HG03469 (cell line): Measurements from ENCODE around the gene SPACA6.

ENCODE experiments used
- ATAC-seq: cut with Tn5 transposase; IDR thresholded peaks from one replicate; pipeline ENCODE4 v1.9.1; 2021; ENCODE audit warnings: mild to moderate bottlenecking, moderate library complexity, moderate number of reproducible peaks; ENCODE audit not compliant: unreplicated experiment

Gene SPACA6

DNA sequence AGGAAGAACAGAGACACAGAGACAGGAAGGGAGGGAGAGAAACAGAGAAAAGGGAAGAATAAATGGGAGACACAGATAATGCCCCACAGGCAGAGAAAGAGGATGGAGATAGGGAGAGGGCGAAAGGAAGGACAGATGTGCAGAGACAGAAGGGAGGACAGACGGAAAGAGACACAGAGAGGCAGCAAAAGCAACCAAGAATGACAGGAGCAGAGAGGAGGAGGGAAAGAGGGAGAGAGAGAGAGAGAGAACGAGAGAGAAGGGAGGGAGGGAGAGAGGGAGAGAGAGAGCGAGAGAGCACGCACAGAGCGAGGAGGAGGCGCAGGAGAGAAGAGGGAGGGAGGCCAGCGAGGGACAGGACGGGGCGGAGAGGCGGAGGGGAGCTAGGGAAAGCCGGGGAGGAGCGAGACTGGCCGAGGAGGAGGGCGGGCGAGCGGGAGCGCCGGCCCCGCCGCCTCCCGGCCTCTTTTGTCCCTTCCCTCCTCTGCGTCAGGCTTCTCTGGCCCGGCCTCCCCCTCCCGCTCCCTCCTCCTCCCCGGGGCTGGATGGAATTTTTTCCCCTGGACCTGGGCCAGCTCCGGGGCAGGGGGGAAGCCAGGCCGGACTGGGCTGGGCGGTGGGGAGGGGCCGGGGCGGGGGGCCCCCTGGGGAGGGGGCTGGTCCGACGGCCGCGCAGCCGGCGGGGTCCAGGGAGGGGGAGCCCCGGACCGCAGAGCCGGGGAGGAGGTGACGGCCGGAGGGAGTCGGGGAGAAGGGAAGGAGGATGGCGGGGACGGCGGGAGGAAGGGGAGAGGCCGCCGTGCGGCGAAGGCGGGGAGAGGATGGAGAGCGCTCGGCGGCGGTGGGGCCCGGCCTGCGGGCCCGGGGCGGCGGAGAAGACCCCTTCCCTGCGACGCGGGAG is 4.2 kb upstream of the SPACA6 start:
- no peak for ATAC-seq

- ATAC-seq: no peak
Observed at GRCh38 chr19:51689751-51690453, 3.2 kb upstream of the SPACA6 start.

- ATAC-seq: no peak
Observed at GRCh38 chr19:51690454-51691073, 2.6 kb upstream of the SPACA6 start.

GRCh38 chr19:51691074-51691583 is 2.0 kb upstream of the SPACA6 start:
- ATAC-seq: no peak

DNA sequence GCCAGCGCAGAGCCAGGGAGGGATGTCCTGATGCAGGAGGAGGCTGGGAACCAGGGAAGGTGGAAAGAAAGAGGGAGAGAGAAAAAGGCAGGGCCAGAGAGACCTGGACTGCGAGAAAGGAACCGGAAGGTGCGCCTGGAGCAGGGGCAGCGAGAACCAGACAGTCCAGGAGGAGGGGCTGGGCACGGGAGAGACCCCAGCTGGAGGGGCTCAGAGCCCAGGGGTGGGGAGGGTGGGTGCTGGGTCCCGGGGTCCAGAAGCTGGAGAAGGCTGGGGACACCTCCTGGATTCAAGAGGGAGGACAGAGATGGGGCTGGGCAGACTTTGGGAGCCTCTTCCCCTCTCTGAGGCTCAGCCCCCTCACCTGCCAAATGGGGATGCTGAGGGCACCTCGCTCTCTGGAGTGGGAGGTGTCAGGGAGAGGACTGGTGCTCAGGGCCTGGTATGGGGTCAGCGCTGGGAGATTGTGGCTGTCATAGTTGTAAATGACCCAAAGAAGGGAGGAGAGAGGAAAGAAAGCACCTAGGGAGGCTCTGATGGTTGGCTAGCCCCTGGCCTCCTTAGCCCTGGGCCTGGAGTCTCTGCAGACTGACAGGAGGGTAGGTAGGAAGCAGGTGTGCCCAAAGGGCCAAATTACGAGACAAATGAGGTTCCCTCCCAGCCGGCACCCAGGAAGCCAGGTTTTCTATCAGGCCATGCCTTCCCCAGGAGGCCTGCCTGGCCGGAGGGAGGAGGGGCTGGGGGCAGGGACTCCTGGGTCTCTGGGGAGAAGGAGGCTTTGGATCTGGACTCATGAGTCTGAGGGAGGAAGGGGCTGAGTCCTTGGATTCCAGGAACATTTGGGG is 1.3 kb upstream of the SPACA6 start:
- ATAC-seq: no peak

GRCh38 chr19:51692468-51692867 is 662 bp upstream of the SPACA6 start:
- no peak for ATAC-seq

DNA sequence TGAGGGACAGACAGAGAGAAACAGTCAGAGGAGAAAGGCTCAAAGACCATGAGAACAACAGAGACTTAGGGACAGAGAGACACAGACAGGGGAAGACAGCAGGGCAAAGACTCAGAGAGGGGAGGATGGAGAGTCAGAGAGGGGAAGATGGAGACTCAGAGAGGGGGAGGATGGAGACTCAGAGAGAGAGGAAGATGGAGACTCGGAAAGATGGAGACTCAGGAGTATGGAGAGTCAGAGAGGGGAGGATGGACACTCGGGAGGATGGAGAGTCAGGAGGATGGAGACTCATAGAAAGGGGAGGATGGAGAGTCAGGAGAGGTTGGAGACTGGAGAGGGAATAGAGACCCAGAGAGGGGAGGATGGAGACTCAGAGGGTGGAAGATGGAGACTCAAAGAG is 689 bp downstream of the SPACA6 start:
- ATAC-seq: no peak

DNA sequence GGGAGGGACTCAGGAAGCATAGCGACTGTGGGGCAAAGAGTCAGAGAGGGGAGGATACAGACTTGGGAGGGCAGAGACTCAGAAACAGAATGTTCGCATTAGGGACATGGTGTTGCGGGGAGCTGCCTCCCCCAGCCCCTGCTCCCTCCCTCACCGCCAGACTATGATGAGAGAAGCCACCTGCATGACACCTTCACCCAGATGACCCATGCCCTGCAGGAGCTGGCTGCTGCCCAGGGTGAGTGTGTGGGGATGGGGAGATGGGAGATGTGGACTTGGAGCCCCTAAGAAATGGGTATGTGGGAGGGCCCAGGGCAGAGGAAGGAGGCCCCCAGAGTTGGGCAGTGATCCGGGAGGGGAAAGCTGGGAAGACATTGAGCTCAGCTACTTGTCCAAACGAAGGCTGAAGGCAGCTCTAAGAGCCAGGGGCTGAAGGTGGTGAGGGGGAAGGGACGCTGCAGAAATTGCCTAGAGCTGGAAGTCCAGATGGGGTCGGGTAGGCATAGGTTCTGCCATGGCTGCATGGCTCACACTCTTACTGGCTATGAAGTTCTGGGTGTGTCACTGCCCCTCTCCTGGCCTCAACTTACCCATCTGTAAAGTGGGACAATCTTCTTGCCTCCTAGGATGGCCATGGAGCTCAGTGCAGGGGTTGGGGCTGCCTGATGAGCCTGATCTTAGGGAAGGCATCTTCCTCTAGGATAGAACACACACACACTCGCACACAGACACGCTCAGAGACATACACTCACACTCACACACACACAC is 1.4 kb downstream of the SPACA6 start:
- ATAC-seq: no peak

DNA sequence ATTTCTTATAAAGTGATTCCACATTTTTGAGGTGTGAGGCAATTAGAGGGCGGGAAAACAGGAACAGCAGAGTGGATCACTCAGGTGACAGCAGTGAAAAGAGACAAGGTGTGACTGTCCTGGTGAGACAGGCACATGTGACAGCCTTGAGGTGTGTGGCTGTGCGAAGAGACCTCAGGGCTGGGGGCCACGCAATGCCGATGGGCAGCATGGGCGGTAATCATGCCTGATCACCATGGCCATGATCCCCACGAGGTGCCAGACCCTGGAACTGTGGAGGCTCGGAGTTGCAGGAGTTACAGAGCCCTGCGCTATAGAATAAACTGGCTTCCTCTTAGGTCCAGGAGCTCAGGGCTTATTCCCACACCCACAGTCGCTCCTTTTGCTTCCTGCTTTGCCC is 2.0 kb downstream of the SPACA6 start:
- ATAC-seq: no peak

DNA sequence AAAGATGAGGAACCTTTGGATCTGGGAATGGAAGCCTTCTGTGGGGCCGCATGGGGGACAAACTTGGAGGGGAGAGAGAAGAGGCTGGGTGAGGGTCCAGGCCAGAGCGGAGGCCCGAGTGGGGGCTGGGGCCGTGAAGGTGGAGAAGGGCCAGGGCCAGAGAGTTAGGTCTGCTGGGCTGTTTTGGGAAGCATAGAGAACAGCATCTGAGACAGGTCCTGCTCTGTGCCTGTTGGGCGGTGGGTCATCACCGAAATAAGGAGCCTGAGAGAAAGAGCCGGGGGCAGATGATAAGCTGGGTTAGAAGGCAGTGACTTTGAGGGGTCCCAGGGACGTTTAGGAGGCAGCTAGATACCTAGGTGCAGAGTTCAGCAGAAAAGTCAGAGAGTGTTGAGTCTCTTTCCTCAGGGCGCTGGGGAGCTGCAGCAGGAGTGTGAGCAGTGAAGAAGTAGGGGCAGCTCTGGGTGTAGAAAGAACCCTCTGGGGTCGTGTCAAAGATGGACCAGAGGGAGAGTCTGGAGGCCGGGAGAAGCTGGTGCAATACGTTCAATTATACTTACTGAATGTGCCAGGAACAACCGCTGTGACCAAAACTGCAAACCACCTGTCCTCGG is 2.7 kb downstream of the SPACA6 start:
- ATAC-seq: no peak

- ATAC-seq: no peak
Observed at GRCh38 chr19:51696606-51697005, 3.5 kb downstream of the SPACA6 start.

- ATAC-seq: no peak
Observed at GRCh38 chr19:51697169-51697776, 4.1 kb downstream of the SPACA6 start.

DNA sequence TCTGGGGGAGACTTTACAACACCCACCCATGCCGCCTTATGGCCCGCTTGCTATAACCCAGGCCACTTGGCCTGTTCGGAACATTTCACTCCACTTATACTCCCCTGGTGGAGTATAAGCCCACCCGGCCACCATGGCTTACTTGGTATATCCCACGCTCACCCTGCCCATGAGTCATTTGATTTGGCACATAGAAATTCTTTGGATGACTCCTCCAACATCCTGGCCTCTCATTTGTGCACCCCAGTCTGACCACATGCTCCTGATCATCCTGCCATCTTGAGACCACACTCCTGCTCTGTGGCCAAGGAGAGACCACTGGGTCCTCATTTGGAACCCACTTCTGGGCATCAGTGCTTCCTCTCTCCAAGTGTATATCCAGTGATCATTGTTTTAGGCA is 5.2 kb downstream of the SPACA6 start:
- no peak for ATAC-seq

DNA sequence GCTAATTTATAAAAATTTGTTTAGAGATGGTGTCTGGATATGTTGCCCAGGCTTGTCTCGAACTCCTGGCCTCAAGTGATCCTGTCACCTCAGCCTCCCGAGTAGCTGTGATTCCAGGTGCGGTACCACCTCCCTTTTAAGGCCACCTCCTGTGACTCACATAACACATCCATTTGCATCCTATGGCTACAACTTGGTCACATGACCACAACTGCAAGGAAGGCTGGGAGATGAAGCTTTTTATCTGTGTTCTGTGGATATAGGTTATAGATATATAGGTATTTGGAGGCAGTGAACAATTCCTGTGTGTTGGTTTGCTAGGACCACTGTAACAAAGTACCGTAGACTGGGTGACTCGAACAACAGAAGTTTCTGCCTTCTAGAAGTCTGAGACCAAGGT is 6.0 kb downstream of the SPACA6 start:
- no peak for ATAC-seq

- ATAC-seq: no peak
Observed at GRCh38 chr19:51701468-51702100, 8.5 kb downstream of the SPACA6 start.

DNA sequence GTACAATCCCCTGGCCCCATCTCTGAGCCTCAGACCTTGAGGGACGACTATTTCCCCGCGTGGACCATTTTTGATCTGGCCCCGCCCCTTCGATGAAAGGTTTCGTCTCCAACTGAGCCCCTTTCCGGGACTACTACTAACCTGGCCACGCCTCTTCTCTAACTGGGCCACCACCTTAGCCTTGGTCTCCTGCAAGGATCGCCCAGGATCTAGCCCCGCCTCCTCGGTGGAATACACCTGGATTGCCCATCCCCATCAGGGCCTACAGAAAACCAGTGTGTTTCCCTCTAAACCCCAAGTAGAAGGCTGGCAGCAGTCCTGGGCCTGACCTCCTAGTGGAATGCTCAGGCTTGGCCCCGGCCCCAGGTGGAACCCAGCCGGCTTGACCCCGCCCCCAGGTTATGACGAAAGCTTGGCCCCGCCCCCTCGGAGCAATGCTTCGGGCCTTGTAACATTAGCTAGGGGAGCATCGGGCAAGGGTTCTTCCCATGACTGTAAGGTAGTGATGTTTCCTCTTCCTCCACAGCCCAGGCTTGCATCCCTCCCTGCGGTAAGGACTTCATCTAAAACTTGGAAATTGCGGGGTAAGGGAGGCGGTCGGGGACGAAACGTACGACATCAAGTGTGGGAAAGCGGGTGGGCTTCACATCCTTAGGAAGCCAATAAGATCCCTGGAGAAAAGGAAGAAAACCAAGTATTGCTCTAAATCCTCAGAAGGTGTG is 9.1 kb downstream of the SPACA6 start:
- no peak for ATAC-seq

DNA sequence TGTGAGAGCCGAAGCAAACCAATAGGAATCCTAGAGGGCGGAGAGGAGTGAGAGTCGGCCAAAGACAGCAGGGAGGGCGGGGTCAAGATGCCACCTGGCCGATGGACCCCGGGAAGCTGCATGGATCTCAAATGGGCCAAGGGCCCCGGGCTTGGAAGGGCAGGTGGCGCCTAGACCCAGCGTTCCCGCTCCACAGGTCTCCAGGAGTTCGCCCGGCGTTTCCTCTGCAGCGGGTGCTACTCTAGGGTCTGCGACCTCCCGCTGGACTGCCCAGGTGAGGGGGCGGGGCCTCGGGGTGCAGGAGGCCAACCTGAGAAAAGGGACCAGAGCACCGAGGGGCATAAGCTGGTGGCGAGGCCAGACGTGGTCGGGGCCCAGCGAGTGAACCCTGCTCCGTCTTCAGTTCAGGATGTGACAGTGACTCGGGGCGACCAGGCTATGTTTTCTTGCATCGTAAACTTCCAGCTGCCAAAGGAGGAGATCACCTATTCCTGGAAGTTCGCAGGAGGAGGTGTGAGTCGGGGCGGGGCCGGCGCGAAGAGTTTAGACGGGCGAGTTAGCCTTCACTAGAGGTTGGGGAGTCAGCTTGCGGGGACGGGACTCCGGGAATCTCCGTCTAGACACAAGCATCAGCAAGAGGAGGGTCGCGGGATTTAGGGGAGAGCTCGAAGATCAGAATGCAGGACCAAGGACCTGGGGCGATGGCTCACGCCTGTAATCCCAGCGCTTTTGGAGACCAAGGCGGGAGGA is 9.9 kb downstream of the SPACA6 start:
- no peak for ATAC-seq
